Epithelial cell of proximal tubule (primary cell): ENCODE measurements around the gene SGSM1. TPM values are rescaled to one million over a fixed set of nuclear protein-coding genes. Genes with fewer than 3 reads are reported as not detected.

Experiments used
- DNase-seq: peaks from one replicate; pipeline ENCODE4 v3.0.0-alpha.2; 2011; ENCODE audit warnings: low read depth
- H3K4me3 ChIP-seq: 2 replicates; pipeline ENCODE4 v1.5.1; 2011; ENCODE audit warnings: low read depth, mild to moderate bottlenecking, low read length
- CTCF ChIP-seq: conservative IDR thresholded peaks from 2 replicates; pipeline ENCODE4 v1.5.1; 2012; ENCODE audit warnings: low read depth, mild to moderate bottlenecking, low read length
- total RNA-seq: library from RNA; depleted of rRNA; stranded (reverse); fragments of >200 nt; gene quantifications from 2 replicates; pipeline ENCODE4 v1.2.3, GENCODE V29; 2015

SGSM1 gene
- total RNA-seq, 1 donor from 2014 or later = under 0.01 TPM

GRCh38 chr22:24843048-24843447 is 37.0 kb downstream of the SGSM1 start:
- no peak for TF ChIP-seq CTCF
- no peak for DNase-seq
- H3K4me3 ChIP-seq = no peak overlapping the region

- no peak overlapping the region for H3K4me3 ChIP-seq
- no peak for DNase-seq
- no peak for TF ChIP-seq CTCF
These were observed 39.3 kb downstream of the SGSM1 start for GRCh38 chr22:24845041-24845898.

GRCh38 chr22:24847490-24847889 is 41.5 kb downstream of the SGSM1 start:
- DNase-seq = no peak
- TF ChIP-seq CTCF = no peak

GRCh38 chr22:24848559-24849168 is 42.7 kb downstream of the SGSM1 start:
- no peak for TF ChIP-seq CTCF
- no peak for DNase-seq
- H3K4me3 ChIP-seq = no peak overlapping the region

More at GRCh38 chr22:24847490-24847889, 41.5 kb downstream of the SGSM1 start:
- H3K4me3 ChIP-seq = no peak overlapping the region

- no peak for TF ChIP-seq CTCF
- no peak overlapping the region for H3K4me3 ChIP-seq
- no peak for DNase-seq
These were observed 49.8 kb downstream of the SGSM1 start for GRCh38 chr22:24855794-24856193.

GRCh38 chr22:24857576-24857975 is 51.6 kb downstream of the SGSM1 start:
- no peak for TF ChIP-seq CTCF
- DNase-seq = no peak
- no peak overlapping the region for H3K4me3 ChIP-seq

- DNase-seq = no peak
- TF ChIP-seq CTCF = no peak
- H3K4me3 ChIP-seq = no peak overlapping the region
These were observed 53.6 kb downstream of the SGSM1 start for GRCh38 chr22:24859587-24859986.
